Frontal cortex (tissue), 4 donors: ENCODE results near the gene MYO18A. TPM values are rescaled to one million over a fixed set of nuclear protein-coding genes. Genes with fewer than 3 reads are reported as not detected.
"Not testable (repeated sequence)": the region's sequence is repeated elsewhere in the genome, so short reads cannot be mapped to it uniquely, and the experiment has no call there.

Source experiments
- DNase-seq, 2 donors: peaks; one replicate each; pipeline ENCODE4 v3.0.0; 2012; ENCODE audit warnings: low spot score in 2 of 2
- FAIRE-seq: peaks from 2 replicates; lab custom pipeline; 2012; peaks lifted over from hg19 to GRCh38; lab: Jason Lieb, UNC
- total RNA-seq: library from RNA; depleted of rRNA; stranded (reverse); fragments of >200 nt; gene quantifications from one replicate; pipeline ENCODE4 v1.2.3, GENCODE V29; 2014
- donor health status: control.
- donor health status: control.
- donor health status: control.

Gene MYO18A
- total RNA-seq, 1 donor from 2014 or later, result 57.9 TPM

- DNase-seq (no peak), FAIRE-seq (no peak)
Observed at GRCh38 chr17:29169806-29170591, 10.2 kb downstream of the MYO18A start.

DNA sequence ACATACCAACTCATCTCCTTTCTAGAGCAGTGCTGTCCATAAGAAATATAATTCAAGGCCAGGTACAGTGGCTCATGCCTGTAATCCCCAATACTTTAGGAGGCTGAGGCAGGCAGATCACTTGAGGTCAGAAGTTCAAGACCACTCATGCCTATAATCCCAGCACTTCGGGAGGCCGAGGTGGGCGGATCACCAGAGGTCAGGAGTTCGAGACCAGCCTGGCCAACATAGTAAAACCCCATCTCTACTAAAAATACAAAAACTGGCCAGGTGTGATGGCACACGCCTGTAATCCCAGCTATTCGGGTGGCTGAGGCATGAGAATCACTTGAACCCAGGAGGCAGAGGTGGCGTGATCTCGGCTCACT, 11.5 kb downstream of the MYO18A start:
- not testable (repeated sequence) for DNase-seq

DNA sequence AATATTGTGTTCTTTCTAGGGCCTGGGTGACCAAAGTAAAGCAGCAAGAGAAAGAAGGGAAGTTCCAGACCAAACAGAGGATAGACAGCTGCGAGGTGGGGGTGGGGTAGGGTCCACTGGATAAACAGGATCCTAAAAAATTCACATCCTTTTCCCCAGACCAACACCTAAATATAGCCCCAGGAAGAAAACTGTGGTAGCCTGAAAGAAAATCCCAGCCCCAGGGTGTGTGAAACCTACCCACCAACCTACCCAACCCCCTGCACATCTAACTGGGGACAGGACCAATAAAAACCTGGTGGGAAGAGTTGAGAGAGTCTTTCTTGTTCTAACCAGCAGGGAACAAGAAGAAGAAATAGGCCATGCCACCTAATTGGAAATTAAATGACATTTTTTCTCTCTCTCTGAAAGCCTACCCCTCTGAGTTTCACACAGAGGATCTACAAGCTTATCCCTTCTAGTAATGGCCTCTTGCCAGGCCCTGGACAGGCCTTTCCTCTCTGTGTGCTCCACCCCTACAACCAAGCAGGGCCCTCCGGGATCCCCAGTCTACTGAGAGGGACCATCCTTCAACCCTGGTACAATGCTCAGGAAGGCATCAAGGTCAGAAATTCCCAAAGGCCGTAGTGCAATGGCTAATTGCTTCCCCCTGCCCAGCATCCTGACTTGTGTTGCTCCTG, 12.0 kb downstream of the MYO18A start:
- FAIRE-seq (no peak), DNase-seq (no peak)

More for the DNA sequence above, 11.5 kb downstream of the MYO18A start:
- not testable (repeated sequence) for FAIRE-seq

DNA sequence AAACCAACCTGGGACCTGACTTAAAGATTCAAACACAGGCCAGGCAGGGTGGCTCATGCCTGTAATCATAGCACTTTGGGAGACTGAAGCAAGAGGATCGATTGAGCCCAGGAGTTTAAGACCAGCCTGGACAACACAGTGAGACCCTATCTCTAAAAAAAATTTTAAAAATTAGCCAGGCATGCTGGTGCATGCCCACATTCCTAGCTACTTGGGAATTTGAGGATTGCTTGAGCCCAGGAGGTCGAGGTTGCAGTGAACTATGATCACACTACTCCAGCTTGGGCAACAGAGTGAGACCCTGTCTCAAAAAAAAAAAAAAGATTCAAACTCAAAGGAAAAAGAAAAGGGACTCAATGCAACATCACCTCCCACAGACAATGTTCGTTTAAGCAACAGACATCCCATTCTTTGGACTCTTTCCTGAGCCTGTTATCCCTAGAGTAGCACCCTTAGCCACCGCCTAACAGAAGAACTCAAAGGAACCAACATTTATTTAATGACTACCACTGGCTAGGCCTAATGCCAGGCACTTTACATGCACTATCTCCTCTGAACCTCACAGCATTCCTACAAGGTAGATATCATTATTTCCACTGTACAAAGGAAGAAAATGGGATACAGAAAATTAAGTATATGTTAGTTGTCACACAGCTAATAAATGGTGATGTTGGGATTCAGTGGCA, 12.7 kb downstream of the MYO18A start:
- DNase-seq (no peak), FAIRE-seq (no peak)

DNA sequence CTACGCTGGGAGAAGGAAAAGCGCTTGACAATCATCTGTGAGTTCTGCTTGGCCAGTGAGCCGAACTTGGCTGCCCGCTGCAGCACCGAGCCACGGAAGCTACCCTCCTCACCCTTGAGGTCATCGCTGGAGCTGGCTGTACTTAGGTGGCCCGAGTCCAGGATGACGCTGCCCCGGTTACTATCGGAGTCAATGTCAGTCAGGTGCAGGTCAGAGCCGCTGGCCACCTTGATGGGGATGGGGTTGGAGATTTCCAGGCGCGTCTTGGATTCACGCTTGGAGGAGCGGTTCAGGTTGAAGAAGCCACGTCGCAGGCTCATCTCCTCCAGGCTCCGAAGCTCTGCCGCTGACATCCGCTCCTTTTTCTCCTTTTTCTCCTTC, 13.7 kb downstream of the MYO18A start:
- FAIRE-seq (no peak), DNase-seq (no peak)

- FAIRE-seq, result no peak
- no peak for DNase-seq
Observed at GRCh38 chr17:29165800-29166506, 14.2 kb downstream of the MYO18A start.

- FAIRE-seq (no peak), DNase-seq (no peak)
Observed at GRCh38 chr17:29165261-29165660, 14.9 kb downstream of the MYO18A start.

DNA sequence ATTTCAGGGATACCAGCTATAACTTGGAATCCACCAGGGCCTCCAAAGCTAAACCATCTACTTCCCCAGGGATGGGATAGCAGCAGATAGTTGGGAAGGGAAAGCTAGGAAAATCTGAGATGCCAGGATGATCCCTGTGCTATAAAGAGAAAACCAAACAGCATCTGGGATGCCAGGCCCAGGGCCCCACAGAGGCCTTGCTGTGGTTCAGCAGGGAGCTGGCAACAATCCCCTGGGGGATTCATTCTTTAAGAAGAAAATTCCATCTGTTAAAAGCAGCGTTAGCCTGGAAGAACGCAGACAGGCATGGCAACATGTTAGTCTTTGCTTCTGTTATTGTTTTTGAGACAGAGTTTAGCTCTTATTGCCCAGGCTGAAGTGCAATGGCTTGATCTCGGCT, 16.6 kb downstream of the MYO18A start:
- DNase-seq (no peak), FAIRE-seq (no peak)

GRCh38 chr17:29162909-29163341, 17.3 kb downstream of the MYO18A start:
- no peak for FAIRE-seq
- no peak for DNase-seq

- no peak for DNase-seq
- FAIRE-seq, result no peak
Observed at GRCh38 chr17:29162082-29162908, 17.9 kb downstream of the MYO18A start.

GRCh38 chr17:29160253-29160652, 19.9 kb downstream of the MYO18A start:
- no peak for DNase-seq
- FAIRE-seq, result no peak

DNA sequence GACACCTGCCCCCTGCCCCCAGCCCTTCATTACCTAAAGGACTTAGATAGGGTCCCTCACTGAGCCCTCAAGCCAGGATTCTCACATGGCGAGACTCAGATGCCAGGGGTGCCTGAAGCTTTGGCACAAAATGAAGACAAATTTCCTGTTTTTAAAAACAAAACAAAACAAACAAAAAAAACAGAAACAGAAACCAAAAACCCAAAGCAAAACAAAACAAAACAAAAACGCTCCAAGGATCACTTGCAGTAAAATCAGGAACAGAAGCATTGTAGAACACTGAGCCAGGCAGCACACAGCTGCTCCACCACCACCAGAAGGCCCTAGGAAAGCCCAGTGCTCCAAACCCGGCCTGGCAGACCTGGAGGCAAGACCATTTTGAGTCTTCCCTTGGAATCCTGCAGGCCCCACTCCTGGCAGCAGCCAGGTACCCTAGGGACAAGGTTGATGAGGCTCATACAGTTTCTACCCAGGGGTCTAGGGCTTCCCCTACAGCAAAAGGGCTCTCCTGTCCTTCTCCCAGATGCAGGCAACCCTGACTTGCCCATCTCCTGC, 20.8 kb downstream of the MYO18A start:
- no peak for FAIRE-seq

GRCh38 chr17:29158488-29159275, 21.5 kb downstream of the MYO18A start:
- DNase-seq, result no peak
- FAIRE-seq, result no peak

More for the DNA sequence above, 20.8 kb downstream of the MYO18A start:
- DNase-seq, result no peak

- DNase-seq (no peak), FAIRE-seq (no peak)
Observed at GRCh38 chr17:29158096-29158487, 22.1 kb downstream of the MYO18A start.

GRCh38 chr17:29157310-29157709, 22.9 kb downstream of the MYO18A start:
- DNase-seq (no peak), FAIRE-seq (no peak)

DNA sequence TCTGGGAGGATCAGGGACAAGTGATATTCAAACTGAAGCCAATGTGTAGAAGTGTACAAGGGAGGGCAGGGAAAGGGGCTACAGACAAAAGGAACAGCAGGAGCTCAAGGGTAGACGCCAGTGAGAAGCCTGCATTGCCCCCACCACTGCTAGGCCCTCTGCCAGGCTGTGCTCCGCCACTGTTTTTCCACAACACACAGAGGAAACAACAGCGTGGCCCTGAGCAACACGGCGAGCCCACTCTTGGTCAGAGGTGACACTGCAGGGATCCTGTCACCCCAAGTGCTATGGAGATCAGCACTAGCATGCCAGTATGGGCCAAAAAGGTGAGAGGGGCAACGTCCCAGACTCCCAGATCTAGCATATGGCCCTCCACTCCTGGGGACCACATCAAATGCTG, 23.4 kb downstream of the MYO18A start:
- FAIRE-seq, result no peak

GRCh38 chr17:29155966-29156338, 24.2 kb downstream of the MYO18A start:
- no peak for FAIRE-seq
- no peak for DNase-seq

More for the DNA sequence above, 23.4 kb downstream of the MYO18A start:
- DNase-seq, result no peak

GRCh38 chr17:29155227-29155965, 24.8 kb downstream of the MYO18A start:
- no peak for DNase-seq
- no peak for FAIRE-seq
